GM12864 (cell line): ENCODE data around the gene CLDN11.

Source experiments
- DNase-seq: peaks from one replicate; pipeline ENCODE4 v3.0.0-alpha.2; 2011; ENCODE audit warnings: low read depth
- H3K4me3 ChIP-seq: 2 replicates; pipeline ENCODE4 v1.5.1; 2011; ENCODE audit warnings: mild to moderate bottlenecking, low read depth, low read length, control low read depth
- CTCF ChIP-seq: IDR thresholded peaks from 2 replicates; pipeline ENCODE4 v1.5.1; 2011; ENCODE audit warnings: low read depth, mild to moderate bottlenecking, moderate library complexity, low read length, control low read depth, inconsistent platforms; ENCODE audit errors: missing control alignments

The CLDN11 gene

GRCh38 chr3:170437176-170437575, 18.5 kb downstream of the CLDN11 start:
- TF ChIP-seq CTCF: no peak
- no peak for DNase-seq
- H3K4me3 ChIP-seq: no peak overlapping the region

GRCh38 chr3:170437696-170438407, 19.2 kb downstream of the CLDN11 start:
- no peak for DNase-seq
- H3K4me3 ChIP-seq: no peak overlapping the region
- TF ChIP-seq CTCF: no peak

- no peak for TF ChIP-seq CTCF
- no peak overlapping the region for H3K4me3 ChIP-seq
- no peak for DNase-seq
Observed at GRCh38 chr3:170438836-170439235, 20.2 kb downstream of the CLDN11 start.

GRCh38 chr3:170440344-170440743, 21.7 kb downstream of the CLDN11 start:
- no peak for TF ChIP-seq CTCF
- H3K4me3 ChIP-seq: no peak overlapping the region
- DNase-seq: no peak

GRCh38 chr3:170441412-170441811, 22.7 kb downstream of the CLDN11 start:
- no peak for DNase-seq
- TF ChIP-seq CTCF: no peak
- H3K4me3 ChIP-seq: no peak overlapping the region

- no peak for DNase-seq
- H3K4me3 ChIP-seq: no peak overlapping the region
- TF ChIP-seq CTCF: no peak
Observed at GRCh38 chr3:170442947-170443346, 24.3 kb downstream of the CLDN11 start.

GRCh38 chr3:170443457-170443856, 24.8 kb downstream of the CLDN11 start:
- no peak for DNase-seq
- H3K4me3 ChIP-seq: no peak overlapping the region
- TF ChIP-seq CTCF: no peak
